Esophagus mucosa (tissue), 1 donor: ENCODE data around the gene SAP30BP. TPM values are rescaled to one million over a fixed set of nuclear protein-coding genes. Genes with fewer than 3 reads are reported as not detected.

Experiments
- ATAC-seq: fragments of 200-7000 bp; cut with Tn5 transposase; one replicate; pipeline ENCODE4 v1.9.1; 2020
- total RNA-seq: library from RNA; stranded (reverse); gene quantifications from one replicate; pipeline ENCODE4 v1.2.4, GENCODE V29; 2023
- donor health status: DM: yes; HTN: yes; CAD: no.

SAP30BP gene
- total RNA-seq, 1 donor from 2014 or later: 46.3 TPM

DNA sequence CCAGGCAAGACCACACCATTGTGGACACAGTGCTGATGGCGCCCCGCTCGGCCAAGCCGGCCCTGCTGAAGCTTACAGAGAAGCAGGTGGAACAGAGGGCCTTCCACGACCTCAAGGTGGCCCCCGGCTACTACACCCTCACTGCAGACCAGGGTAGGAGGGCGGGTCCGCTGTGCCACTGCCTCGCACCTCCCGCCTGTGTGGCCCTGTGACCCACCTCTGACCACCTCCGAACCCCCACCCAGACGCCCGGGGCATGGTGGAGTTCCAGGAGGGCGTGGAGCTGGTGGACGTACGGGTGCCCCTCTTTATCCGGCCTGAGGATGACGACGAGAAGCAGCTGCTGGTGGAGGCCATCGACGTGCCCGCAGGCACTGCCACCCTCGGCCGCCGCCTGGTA lies 75.2 kb downstream of the SAP30BP start:
- ATAC-seq: no peak

DNA sequence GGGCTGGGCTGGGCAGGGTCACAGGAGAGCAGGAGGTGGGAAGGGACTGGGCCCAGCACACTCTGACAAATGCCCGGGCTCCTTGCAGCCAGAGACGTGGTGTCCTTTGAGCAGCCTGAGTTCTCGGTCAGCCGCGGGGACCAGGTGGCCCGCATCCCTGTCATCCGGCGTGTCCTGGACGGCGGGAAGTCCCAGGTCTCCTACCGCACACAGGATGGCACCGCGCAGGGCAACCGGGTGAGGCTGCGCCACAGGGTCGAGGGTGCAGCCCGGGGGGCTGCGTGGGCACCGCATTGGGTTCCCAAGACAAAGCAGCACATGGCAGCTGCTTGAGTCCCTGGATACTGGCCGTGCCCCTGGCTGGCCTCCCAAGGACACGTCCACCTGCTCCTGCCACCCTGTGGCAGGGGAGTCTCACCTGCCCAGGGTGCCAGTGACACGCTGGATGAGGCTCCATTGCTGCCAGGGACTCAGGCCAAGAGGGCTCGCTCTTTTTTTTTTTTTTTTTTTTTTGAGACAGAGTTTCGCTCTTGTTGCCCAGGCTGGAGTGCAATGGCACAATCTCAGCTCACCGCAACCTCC lies 76.6 kb downstream of the SAP30BP start:
- ATAC-seq: no peak

DNA sequence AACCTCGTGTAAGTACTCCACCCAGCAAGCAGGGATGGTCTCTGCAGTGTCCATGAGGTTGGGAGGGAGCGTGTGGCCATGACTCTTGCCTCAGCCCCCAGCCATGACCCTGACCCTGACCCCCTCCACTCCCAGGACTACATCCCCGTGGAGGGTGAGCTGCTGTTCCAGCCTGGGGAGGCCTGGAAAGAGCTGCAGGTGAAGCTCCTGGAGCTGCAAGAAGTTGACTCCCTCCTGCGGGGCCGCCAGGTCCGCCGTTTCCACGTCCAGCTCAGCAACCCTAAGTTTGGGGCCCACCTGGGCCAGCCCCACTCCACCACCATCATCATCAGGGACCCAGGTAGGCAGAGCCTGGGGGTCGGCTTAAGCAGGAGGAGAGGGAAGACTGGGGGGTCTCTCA lies 81.6 kb downstream of the SAP30BP start:
- ATAC-seq: no peak

DNA sequence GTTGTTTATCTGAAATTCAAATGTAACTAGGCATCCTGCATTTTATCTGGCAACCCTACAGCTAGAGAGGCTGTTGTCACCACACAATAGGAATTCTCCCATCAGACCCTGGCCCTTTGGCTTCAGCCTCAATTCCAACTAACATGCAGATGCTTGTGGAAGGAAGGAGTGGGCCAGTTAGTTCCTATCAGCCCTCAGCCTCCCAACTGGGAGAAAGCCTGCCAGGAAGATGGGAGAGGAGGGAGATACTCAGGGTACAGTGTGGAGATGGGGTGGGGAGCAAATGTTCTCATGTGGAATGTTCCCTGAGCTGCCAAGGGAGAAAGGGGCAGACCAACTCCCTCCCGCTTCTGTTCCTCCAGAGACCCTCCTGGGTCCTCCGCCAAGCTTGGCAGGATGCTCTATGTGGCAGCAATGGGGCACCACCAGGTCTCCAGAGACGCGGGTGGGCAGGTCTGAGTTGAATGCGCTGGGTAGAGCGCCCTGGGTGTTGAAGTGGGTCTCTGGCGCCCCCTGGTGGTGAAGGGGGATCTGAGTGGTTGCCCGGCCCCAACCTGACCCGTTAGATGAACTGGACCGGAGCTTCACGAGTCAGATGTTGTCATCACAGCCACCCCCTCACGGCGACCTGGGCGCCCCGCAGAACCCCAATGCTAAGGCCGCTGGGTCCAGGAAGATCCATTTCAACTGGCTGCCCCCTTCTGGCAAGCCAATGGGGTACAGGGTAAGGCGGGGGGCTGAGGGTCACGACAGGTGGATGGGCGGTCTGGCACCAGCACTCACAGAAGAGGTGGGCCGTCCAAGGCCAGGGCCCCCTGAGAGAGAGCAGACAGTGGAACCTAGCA lies 82.6 kb downstream of the SAP30BP start:
- peak; percentile 69 for ATAC-seq

DNA sequence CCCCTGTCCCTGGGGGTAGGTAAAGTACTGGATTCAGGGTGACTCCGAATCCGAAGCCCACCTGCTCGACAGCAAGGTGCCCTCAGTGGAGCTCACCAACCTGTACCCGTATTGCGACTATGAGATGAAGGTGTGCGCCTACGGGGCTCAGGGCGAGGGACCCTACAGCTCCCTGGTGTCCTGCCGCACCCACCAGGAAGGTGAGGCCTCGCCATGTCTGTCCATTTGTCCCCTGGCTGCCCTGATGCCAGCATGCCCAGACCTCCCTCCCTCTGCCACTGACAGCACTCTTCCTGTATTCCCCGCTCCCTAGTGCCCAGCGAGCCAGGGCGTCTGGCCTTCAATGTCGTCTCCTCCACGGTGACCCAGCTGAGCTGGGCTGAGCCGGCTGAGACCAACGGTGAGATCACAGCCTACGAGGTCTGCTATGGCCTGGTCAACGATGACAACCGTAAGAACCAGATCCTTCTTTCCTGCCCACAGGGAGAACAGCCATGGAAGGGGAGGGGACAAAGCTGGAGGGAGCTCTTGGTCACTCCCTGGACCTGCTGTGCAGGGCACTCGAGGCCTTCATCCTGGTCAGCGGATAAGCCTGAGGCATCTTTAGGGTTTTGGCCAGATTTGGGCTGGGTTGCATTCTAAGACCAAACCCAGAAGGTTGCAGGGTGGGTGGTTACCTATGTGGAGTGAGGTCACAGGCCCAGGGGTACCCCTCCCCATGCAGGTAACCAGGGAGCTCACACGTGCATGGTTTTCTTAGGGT lies 83.7 kb downstream of the SAP30BP start:
- no peak for ATAC-seq

DNA sequence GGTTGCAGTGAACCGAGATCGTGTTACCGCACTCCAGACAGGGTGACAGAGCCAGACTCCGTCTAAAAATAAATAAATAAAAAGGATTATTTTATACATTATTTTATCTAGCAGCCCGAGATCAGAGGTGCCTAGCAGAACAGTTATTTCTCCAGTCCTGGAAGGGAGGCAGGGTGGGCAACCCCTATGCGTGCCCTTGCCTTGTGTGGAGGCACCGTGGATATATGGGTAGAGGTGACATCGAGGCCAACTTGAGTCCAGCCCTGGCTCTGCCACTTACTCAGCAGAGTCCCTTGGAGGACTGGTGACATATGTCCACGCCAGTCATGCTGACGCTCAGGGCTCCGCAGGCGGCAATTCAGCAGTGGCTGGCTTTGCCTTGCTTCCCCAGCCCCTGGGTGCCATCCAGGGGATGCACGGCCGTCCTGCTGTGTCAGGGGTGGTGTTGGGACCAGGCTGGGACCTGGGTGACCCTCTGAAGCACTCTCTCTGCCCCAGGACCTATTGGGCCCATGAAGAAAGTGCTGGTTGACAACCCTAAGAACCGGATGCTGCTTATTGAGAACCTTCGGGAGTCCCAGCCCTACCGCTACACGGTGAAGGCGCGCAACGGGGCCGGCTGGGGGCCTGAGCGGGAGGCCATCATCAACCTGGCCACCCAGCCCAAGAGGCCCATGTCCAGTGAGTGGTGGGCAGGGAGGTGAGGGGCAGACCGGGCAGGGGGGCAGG lies 84.7 kb downstream of the SAP30BP start:
- no peak for ATAC-seq

DNA sequence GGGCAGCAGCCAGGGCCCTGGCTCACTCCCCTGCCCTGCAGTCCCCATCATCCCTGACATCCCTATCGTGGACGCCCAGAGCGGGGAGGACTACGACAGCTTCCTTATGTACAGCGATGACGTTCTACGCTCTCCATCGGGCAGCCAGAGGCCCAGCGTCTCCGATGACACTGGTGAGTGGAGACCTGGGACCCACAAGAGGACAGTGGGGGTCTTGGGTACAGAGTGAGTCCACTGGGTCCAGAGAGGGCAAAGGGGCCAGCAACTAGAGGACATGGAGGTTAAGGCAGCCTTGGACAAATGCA lies 85.2 kb downstream of the SAP30BP start:
- ATAC-seq: no peak

DNA sequence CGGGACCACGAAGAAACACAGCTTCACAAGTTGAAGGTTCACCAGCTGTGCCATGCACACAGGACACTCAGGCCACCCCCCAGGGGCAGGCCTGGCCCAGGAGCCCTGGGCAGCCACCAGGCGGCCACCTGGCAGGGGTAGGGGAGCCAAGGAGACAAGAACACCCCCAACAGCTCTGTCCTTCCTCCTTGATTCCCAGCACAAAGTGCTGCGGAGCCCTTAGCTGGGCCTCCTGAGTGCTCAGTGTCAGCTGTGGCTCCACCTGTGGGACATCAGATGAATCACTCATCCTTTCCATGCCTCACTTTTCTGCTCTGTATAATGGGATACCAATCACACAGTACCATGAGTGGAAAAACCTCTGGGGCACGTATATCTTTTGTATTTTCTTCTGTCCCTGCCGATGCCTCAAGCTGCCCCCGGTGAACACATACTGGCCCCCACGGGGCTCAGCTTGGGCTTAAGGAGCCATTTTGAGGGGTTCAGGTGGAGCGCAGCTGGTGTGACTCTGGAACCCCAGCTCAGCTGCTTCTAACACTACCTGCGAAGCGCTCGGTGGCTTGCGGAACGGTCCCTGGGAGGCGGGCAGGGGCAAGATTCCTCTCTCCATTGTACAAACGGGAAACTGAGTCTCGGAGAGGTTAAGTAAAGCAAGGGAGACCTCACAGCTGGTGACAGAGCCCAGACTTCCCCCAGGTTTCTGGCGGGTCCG lies 85.8 kb downstream of the SAP30BP start:
- ATAC-seq: no peak

DNA sequence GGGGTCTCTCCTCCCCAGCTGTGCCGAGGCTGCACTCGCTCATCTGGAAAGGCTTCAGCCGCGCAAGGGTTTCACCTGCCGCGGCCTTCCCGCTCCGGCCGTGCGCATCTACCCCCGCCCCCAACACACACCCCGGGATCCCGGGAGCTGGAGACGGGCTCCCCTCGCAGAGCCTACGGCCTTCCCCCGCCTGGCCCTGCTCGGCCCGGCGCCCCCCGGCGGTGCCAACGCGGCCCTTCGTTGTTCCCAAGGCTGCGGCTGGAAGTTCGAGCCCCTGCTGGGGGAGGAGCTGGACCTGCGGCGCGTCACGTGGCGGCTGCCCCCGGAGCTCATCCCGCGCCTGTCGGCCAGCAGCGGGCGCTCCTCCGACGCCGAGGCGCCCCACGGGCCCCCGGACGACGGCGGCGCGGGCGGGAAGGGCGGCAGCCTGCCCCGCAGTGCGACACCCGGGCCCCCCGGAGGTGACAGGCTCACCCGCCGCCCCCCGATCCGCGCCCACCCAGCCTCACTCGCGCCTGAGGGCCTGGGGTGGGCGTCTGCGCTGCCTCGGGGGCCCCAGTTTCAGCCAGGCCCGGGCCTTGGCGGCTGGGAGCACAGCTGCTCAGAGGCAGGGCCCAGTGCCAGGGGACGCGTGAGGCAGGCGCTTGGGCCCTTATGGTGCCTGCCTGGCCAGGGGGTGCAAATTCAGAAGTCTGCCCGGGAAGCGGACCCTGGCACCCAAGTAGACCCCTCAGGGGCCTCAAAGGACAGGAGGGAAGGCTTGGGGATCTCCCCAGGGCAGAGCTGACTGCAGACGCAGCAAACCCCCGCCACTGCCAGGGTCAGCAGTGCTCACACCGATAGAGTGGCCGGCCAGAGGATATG lies 86.6 kb downstream of the SAP30BP start:
- no peak for ATAC-seq

DNA sequence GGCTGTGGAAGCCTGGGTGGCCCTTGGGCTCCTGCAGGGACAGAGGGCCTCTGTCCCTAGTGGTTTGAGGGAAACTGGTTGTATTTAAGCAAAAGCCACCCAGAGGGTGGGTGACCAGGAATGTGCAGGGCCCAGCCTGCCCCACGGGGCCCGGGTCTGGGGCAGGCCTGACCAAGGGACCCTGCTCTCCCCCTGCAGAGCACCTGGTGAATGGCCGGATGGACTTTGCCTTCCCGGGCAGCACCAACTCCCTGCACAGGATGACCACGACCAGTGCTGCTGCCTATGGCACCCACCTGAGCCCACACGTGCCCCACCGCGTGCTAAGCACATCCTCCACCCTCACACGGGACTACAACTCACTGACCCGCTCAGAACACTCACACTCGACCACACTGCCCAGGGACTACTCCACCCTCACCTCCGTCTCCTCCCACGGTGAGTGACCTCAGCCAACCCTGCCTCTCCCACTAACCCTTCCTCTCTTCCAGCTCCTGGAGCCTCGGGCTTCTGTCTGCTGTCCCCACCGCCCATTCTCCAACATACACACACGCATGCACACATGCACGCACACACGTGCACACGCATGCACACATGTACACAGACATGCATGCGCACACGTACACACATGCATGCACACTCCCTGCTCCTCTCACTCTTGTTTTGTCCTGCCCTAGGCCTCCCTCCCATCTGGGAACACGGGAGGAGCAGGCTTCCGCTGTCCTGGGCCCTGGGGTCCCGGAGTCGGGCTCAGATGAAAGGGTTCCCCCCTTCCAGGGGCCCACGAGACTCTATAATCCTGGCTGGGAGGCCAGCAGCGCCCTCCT lies 87.5 kb downstream of the SAP30BP start:
- ATAC-seq: no peak

DNA sequence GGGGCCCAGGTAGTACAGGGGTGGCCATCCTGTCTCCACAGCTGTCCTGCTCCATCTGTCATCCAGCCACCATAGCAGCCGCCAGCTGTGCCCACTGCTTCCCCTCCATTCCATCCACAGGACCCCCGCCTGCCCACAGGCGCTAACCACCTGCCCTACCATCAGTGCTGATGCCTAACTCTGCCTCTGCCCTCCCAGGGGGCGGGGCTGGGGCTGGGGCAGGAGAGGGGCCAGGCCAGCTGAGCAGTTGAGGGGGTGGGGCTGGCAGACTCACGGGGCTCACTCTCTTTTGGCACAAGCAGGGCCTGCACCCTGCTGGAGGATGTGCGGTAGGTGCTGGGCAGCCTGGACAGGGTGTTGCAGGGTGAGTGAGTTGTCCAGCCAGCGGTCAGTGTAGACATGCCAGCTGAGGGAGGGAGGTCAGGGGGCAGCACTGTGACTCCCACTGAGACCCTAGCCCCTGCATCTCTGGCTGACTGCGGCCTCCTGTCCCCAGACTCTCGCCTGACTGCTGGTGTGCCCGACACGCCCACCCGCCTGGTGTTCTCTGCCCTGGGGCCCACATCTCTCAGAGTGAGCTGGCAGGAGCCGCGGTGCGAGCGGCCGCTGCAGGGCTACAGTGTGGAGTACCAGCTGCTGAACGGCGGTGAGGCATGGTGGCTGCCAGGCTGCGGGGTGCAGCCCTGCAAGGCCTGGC lies 88.2 kb downstream of the SAP30BP start:
- peak; percentile 22 for ATAC-seq

DNA sequence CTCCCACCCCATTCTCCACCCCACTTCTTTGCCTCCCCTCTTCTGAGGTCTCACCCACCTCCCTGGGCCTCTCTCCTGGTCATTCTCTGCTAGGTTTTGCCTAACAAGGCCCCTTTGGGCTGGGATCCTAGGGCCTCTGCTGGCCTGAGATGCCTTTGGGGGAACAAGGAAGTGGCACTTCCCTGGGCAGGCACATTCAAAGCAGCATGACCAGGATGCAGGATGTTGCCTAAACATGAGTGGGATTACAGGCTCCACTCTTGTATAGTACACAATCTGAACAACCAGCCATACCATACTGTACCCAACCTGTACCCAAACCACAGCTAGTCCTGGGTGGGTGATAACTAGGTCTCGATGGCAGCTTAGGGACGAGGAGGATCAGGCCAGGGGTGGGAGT lies 88.9 kb downstream of the SAP30BP start:
- no peak for ATAC-seq

DNA sequence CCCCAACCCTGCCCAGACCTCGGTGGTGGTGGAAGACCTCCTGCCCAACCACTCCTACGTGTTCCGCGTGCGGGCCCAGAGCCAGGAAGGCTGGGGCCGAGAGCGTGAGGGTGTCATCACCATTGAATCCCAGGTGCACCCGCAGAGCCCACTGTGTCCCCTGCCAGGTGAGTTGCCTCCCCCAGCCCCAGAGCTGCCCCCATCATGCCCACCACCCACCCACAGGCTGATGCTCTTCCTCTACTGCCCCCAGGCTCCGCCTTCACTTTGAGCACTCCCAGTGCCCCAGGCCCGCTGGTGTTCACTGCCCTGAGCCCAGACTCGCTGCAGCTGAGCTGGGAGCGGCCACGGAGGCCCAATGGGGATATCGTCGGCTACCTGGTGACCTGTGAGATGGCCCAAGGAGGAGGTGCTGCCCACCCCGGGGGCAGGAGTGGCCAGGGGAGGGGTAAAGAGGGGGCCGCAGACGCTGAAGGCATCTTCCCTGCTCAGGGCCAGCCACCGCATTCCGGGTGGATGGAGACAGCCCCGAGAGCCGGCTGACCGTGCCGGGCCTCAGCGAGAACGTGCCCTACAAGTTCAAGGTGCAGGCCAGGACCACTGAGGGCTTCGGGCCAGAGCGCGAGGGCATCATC lies 89.4 kb downstream of the SAP30BP start:
- ATAC-seq: no peak

DNA sequence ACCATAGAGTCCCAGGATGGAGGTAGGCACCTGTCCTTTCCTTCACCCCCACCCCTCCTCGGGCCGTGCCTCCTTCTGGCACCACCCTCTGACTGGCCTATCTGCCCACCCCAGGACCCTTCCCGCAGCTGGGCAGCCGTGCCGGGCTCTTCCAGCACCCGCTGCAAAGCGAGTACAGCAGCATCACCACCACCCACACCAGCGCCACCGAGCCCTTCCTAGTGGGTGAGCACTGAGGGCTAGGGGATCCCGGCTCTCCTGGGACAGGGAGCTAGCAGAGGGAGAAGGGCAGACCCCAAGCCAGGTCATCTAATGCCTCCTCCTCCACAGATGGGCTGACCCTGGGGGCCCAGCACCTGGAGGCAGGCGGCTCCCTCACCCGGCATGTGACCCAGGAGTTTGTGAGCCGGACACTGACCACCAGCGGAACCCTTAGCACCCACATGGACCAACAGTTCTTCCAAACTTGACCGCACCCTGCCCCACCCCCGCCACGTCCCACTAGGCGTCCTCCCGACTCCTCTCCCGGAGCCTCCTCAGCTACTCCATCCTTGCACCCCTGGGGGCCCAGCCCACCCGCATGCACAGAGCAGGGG lies 90.0 kb downstream of the SAP30BP start:
- ATAC-seq: no peak
